22Rv1 (cell line): ENCODE data around the gene PIK3R5.

ENCODE experiments used
- H3K27ac ChIP-seq: fragments of 450-650 bp; 2 replicates; pipeline ENCODE4 v1.5.1; 2017
- CTCF ChIP-seq: fragments of 450-650 bp; IDR thresholded peaks from 2 replicates; pipeline ENCODE4 v1.5.1; 2017; ENCODE audit warnings: mild to moderate bottlenecking
- ZFX ChIP-seq: fragments of 450-650 bp; IDR thresholded peaks from 2 replicates; pipeline ENCODE4 v1.6.1; 2017; ENCODE audit warnings: antibody characterized with exemption, borderline replicate concordance

Gene PIK3R5

GRCh38 chr17:8875436-8875835 is 90.1 kb downstream of the PIK3R5 start:
- TF ChIP-seq CTCF (no peak), ZFX (no peak)
- no peak overlapping the region for H3K27ac ChIP-seq

- H3K27ac ChIP-seq = no peak overlapping the region
- TF ChIP-seq ZFX (no peak), CTCF (no peak)
These were observed 91.4 kb downstream of the PIK3R5 start for GRCh38 chr17:8873801-8874715.

GRCh38 chr17:8872705-8873435 is 92.6 kb downstream of the PIK3R5 start:
- TF ChIP-seq ZFX (no peak), CTCF (no peak)
- H3K27ac ChIP-seq = 0 out of 2 replicates have a peak overlapping the region, but pooled peaks have one; percentile 17

GRCh38 chr17:8872036-8872704 is 93.3 kb downstream of the PIK3R5 start:
- TF ChIP-seq CTCF (no peak), ZFX (no peak)
- 0 out of 2 replicates have a peak overlapping the region, but pooled peaks have one; percentile 17 for H3K27ac ChIP-seq

GRCh38 chr17:8871081-8871581 is 94.4 kb downstream of the PIK3R5 start:
- TF ChIP-seq ZFX = no peak
- TF ChIP-seq CTCF = no peak
- no peak overlapping the region for H3K27ac ChIP-seq

- no peak for TF ChIP-seq ZFX
- no peak for TF ChIP-seq CTCF
- no peak overlapping the region for H3K27ac ChIP-seq
These were observed 95.0 kb downstream of the PIK3R5 start for GRCh38 chr17:8870406-8871040.
